Raji (cell line): ENCODE results near the gene PHF2.

Source experiments
- POLR2A ChIP-seq: IDR thresholded peaks from 2 replicates; pipeline ENCODE4 v1.6.1; 2011; ENCODE audit warnings: low read depth, low read length, control low read depth; ENCODE audit not compliant: insufficient read depth

PHF2 gene

GRCh38 chr9:93654351-93654961, 78.1 kb downstream of the PHF2 start:
- no peak for TF ChIP-seq POLR2A

GRCh38 chr9:93655621-93656425, 79.4 kb downstream of the PHF2 start:
- TF ChIP-seq POLR2A, result no peak

DNA sequence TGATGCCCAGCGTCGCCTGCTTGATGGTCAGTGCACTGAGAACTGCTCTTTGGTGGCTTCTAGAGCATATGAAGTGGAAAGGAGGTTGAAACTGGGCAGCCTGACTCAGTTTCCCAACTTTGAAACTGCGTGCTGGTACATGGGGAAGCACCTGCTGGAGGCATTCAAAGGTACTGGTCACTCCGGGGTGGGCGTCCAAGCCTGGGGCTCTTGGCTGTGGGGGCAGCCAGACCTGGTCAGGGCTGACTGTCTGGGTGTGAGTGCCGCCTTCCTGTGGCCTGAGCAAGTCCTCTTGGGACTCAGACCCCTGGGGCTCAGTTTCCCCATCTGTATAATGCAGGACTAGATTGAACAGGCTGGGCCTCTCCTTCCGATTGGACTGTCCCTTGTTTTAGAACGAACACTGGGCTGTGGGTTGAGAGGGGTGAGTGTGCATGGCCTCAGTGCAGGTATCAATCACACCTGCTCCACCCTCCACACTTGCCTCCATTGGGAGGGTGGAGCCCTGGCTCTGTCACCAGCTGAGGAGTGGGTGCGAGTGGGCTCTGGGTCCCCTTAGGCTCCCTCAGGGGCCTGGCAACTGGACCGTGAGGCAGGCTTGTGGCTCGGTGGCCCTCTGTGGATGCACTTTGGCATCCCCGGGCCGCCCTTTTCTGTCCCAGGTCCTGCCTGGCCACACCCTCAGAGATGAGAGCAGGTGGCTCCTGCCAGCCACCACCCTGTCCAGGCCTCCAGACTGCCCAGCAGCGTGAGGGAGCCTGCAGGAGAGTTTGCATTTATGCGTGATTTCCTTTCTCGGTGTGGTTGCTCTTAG, 80.2 kb downstream of the PHF2 start:
- TF ChIP-seq POLR2A, result no peak

DNA sequence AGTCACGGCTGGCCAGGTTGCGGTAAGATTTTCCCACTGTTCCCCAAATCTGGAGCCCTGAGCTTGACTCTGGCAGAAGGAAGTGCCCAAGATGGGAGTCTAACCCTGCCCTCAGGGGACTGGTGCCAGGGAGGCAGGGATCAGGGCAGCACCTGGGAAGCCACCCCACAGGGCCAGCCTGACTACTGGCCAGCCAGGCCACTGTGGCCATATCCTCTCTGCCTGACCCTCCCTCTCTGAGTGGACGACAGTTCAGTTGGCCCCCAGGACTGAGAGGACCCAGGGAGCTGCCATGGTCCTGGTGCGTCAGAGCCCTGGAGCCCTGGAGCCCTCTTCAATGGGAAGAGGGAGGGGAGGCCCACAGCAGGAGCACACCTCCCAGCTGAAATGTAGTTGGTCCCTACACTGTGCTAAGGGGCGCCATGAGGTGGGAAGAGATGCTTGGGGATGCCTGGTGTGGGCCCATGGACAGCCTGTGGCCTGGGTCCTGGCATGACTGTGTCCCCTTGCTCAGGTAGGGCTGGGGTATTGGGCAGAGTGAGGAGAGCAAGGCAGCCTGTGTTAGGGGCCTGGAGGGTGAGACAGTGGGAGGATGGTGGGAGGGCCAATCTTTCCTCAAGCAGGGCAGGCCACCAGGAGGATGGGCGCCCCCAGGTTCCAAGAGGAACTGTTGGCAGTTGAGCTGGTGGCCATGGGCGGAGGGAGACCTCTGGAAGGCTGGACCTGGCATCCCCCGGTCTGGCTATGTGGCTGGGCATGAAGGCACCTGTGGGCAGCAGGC, 81.1 kb downstream of the PHF2 start:
- TF ChIP-seq POLR2A, result no peak

GRCh38 chr9:93658184-93658925, 82.0 kb downstream of the PHF2 start:
- no peak for TF ChIP-seq POLR2A

- no peak for TF ChIP-seq POLR2A
Measured at GRCh38 chr9:93659044-93659836, 82.9 kb downstream of the PHF2 start.

DNA sequence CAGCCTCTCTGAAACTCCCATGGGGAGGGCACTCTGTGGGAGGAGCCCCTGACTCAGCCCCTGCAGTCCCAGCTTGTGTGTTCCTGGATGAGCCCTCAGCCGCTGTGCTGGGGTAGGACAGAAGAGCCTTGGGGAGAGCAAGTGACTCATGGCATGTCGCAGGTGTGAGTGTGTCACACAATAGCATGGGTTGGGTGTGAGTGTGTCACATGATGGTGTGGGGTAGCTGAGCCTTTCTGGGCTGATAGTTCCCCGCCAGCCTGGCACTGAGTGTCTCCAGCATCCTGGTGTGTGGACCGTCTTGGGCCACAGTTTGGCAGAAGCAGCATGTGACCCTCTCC, 83.4 kb downstream of the PHF2 start:
- TF ChIP-seq POLR2A, result no peak

DNA sequence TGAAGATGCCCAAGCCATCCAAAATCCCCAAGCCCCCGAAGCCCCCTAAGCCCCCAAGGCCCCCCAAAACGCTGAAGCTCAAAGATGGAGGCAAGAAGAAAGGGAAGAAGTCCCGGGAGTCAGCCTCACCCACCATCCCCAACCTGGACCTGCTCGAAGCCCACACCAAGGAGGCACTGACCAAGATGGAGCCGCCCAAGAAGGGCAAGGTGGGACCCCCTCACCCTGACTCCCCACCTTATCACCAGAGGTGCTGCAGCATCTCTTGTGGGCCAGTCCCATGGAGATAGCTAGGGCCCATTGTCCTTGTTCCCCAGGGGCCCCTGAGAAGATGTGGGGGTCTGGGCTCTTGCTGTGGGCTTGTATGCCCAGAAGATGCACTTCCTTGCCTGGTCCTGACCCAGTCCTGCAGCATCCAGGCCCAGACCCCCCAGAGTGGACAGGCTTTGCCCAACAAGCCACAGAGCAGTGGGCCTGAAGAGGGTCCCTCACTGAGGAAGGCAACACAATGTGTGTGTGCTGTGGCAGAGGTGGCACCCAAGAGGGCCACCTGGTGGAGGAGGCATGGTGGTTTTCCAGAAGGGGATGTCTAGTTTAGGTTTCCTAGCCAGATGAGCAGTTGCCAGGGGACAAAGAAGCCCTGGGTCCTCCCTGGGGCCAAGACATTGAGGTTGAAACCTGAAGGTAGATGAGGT, 84.1 kb downstream of the PHF2 start:
- no peak for TF ChIP-seq POLR2A

GRCh38 chr9:93661591-93661990, 85.2 kb downstream of the PHF2 start:
- TF ChIP-seq POLR2A, result no peak

- no peak for TF ChIP-seq POLR2A
Measured at GRCh38 chr9:93662016-93662638, 85.7 kb downstream of the PHF2 start.

DNA sequence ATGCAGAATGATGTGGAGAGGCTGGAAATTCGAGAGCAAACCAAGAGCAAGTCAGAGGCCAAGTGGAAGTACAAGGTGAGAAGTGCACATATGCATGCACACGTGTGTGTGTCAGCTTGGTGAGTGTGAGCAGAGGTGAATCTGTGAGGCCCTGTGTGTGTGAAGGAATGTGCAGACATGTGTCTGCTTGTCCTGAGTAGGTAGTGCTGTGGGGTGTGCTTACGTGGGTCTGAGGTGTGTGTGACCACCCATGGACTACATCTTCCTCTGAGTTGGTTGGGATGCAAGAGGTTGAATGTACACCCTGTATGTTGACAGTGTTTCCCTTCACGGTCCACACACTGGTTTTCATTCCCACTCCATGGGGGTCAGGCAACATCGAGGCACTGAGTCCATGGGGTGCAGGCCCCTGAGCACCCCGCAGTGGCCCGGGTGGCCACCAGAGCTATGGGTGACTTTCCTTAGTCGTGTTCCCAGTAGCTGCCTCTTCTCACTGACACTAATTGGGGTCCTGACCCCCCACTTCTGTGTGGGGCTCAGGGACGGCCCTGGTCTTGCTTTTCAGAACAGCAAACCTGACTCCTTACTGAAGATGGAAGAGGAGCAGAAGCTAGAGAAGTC, 86.7 kb downstream of the PHF2 start:
- no peak for TF ChIP-seq POLR2A

DNA sequence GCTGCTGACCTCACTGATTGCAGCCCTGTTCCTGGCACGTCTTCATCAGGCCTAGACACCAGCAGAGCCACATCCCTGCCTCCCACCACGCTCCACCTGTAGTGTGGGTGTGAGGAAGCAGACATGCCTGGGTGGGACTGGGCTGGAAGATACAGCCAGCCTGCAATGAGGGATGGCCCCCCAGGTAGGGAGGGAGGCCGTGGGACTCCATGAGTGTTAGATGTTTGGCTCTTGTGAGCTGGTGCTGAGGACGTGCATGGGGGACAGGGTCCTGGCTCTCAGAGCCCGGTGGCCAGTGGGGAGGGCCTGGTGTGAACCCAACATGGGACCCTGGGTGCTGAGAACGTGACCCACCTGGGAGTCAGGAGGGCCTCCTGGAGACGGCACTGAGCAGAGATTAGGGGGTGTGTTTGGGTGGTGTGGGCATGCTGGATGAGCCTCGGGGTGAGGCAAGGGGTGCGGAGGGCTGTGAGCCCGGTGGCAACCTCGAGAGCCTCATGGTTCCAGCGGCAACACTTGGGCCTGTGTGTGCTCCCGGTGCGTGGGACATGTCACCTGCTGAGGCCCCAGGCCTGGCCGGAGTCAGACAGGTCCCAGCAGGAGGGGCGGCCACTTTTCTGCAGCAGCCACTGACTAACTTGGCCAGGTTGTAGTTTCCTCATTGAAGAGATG, 87.6 kb downstream of the PHF2 start:
- TF ChIP-seq POLR2A, result no peak
